HepG2 (cell line): ENCODE data around the gene RSKR. TPM values are rescaled to one million over a fixed set of nuclear protein-coding genes. Genes with fewer than 3 reads are reported as not detected.

Experiments used
- ATAC-seq: fragments of 200-7000 bp; cut with Tn5 transposase; 3 replicates; pipeline ENCODE4 v1.9.1; 2020; ENCODE audit warnings: mild to moderate bottlenecking, moderate library complexity
- BruUV-seq: library from RNA; stranded (reverse); fragments of 400-500 nt; replicated peaks from 2 replicates; lab custom pipeline; 2021; lab: Mats Ljungman, UMichigan
- CTCF ChIA-PET: fragments of 300-600 bp; formaldehyde crosslinking; extraction: SDS; loops from one replicate; lab custom pipeline; 2021; ENCODE audit warnings: low total read pairs, inconsistent platforms, low intra/inter-chr PET ratio; lab: Yijun Ruan, JAX
- POLR2A ChIA-PET: fragments of 350-600 bp; sonication (Branson Sonifier 250); formaldehyde crosslinking; loops from one replicate; lab custom pipeline; 2020; ENCODE audit warnings: antibody characterized with exemption, inconsistent platforms; lab: Yijun Ruan, JAX
- DNase-seq: peaks from one replicate; pipeline ENCODE4 v3.0.0-alpha.2; 2015; ENCODE audit warnings: low spot score
- FAIRE-seq: peaks from 3 replicates; lab custom pipeline; 2011; peaks lifted over from hg19 to GRCh38; lab: Jason Lieb, UNC
- H2AFZ ChIP-seq: one replicate; pipeline ENCODE4 v1.6.1; 2011; ENCODE audit warnings: low read length, inconsistent platforms
- H3K27ac ChIP-seq: fragments of 300-600 bp; 3 replicates; pipeline ENCODE4 v1.8.0; 2011; ENCODE audit warnings: mixed run types, mild to moderate bottlenecking, mixed read lengths, low read length, inconsistent platforms; ENCODE audit not compliant: insufficient read depth; ENCODE audit errors: extremely low read length
- H3K27me3 ChIP-seq, 2 experiments: fragments of 200-600 bp in 1 of 2; 2 replicates in 1 of 2; 3 replicates in 1 of 2; pipeline versions ENCODE4 v1.6.0 to v1.8.0; 2011; ENCODE audit warnings: low read length in 2 of 2, mild to moderate bottlenecking in 2 of 2, moderate library complexity in 2 of 2, inconsistent platforms in 1 of 2; ENCODE audit not compliant: insufficient read depth in 2 of 2, control insufficient read depth in 1 of 2
- H3K36me3 ChIP-seq, 2 experiments: fragments of 200-600 bp in 1 of 2; replicated peaks in 1 of 2; 2 replicates in 1 of 2; 3 replicates in 1 of 2; pipeline versions ENCODE4 v1.5.1 to v1.8.0; 2011; ENCODE audit warnings: low read length in 2 of 2, inconsistent platforms in 1 of 2; ENCODE audit not compliant: insufficient read depth in 2 of 2, control insufficient read depth in 1 of 2
- H3K4me1 ChIP-seq: 2 replicates; pipeline ENCODE4 v1.5.1; 2012; ENCODE audit warnings: low read length, inconsistent platforms; ENCODE audit not compliant: insufficient read depth
- H3K4me2 ChIP-seq: 2 replicates; pipeline ENCODE4 v1.6.0; 2011; ENCODE audit warnings: low read depth, low read length, inconsistent platforms
- H3K4me3 ChIP-seq, 3 experiments: fragments of 200-600 bp in 1 of 3; sonication (generic), shearing (Covaris generic) in 1 of 3; replicated peaks in 1 of 3; 2 replicates each; pipeline ENCODE4 v1.5.1; 2011 to 2016; ENCODE audit warnings: low read length in 3 of 3, inconsistent platforms in 2 of 3, low read depth in 2 of 3, mild to moderate bottlenecking in 2 of 3, control low read depth in 1 of 3, mixed read lengths in 1 of 3; ENCODE audit not compliant: insufficient read depth in 1 of 3
- H3K79me2 ChIP-seq: one replicate; pipeline ENCODE4 v1.6.1; 2011; ENCODE audit warnings: low read length, inconsistent platforms; ENCODE audit not compliant: insufficient read depth
- H3K9ac ChIP-seq: 2 replicates; pipeline ENCODE4 v1.6.0; 2011; ENCODE audit warnings: mild to moderate bottlenecking, low read depth, low read length, inconsistent platforms; ENCODE audit not compliant: insufficient read depth
- H3K9me3 ChIP-seq: 2 replicates; pipeline ENCODE4 v1.5.1; 2012; ENCODE audit warnings: mild to moderate bottlenecking, low read length
- H4K20me1 ChIP-seq: 2 replicates; pipeline ENCODE4 v1.6.0; 2011; ENCODE audit warnings: inconsistent platforms, mild to moderate bottlenecking, low read length, moderate library complexity; ENCODE audit not compliant: insufficient read depth
- HDAC2 ChIP-seq: sonication (generic); formaldehyde crosslinking; IDR thresholded peaks from 2 replicates; pipeline ENCODE4 v1.4.0; 2020; ENCODE audit warnings: missing genetic modification reagents
- KDM5B ChIP-seq: sonication (generic); formaldehyde crosslinking; IDR thresholded peaks from 2 replicates; pipeline ENCODE4 v1.4.0; 2020; ENCODE audit warnings: missing genetic modification reagents, mild to moderate bottlenecking, borderline replicate concordance
- MYC ChIP-seq: sonication (generic); formaldehyde crosslinking; IDR thresholded peaks from 2 replicates; pipeline ENCODE4 v1.9.0; 2021; ENCODE audit warnings: missing genetic modification reagents, borderline replicate concordance
- ZFX ChIP-seq: sonication (generic); formaldehyde crosslinking; IDR thresholded peaks from 2 replicates; pipeline ENCODE4 v1.4.0; 2020; ENCODE audit warnings: mild to moderate bottlenecking, low read depth, missing genetic modification reagents, moderate library complexity
- ZNF276 ChIP-seq: sonication (generic); formaldehyde crosslinking; IDR thresholded peaks from 2 replicates; pipeline ENCODE4 v1.4.0; 2020; ENCODE audit warnings: mild to moderate bottlenecking, low read depth, missing genetic modification reagents
- ZNF790 ChIP-seq: sonication (generic); formaldehyde crosslinking; IDR thresholded peaks from 2 replicates; pipeline ENCODE4 v1.8.0; 2022; ENCODE audit warnings: missing genetic modification reagents, mild to moderate bottlenecking, borderline replicate concordance
- WGBS: methylation state at CpG from one replicate; pipeline ENCODE4 v1.1.6; 2017; ENCODE audit warnings: low lambda C conversion rate; 5-methylcytosine and 5-hydroxymethylcytosine counted together
- in situ Hi-C: cut with HindIII; loops from 2 replicates; pipeline ENCODE4 v1.10.0; 2017; ENCODE audit warnings: low pct_unique_long_range_greater_than_20kb; ENCODE audit not compliant: extremely low pct_ligation_motif_present
- intact Hi-C: fragments of 100-400 bp; cut with micrococcal nuclease; formaldehyde crosslinking; loops from one replicate; pipeline ENCODE4 v1.10.0; 2022; ENCODE audit not compliant: unreplicated experiment
- polyA plus RNA-seq, 8 experiments: library from polyadenylated mRNA; depleted of rRNA in 3 of 8; stranded (reverse) in 7 of 8; unstranded in 1 of 8; fragments of >200 nt; fragmentation: Illumina TruSeq in 4 of 8; extraction: Trizol in 4 of 8; gene quantifications; 2 replicates each; pipeline versions ENCODE4 v1.2.1 to v1.2.3, GENCODE V29; 2011 to 2016; ENCODE audit warnings: low read depth in 4 of 8, missing spikeins in 1 of 8, mixed read lengths in 1 of 8; ENCODE audit not compliant: insufficient read depth in 1 of 8
- total RNA-seq, 5 experiments: library from RNA; depleted of rRNA; stranded (reverse); fragments of >200 nt; fragmentation: Illumina TruSeq; extraction: Trizol; gene quantifications; 2 replicates each; pipeline ENCODE4 v1.2.3, GENCODE V29; 2016; ENCODE audit warnings: low read depth in 1 of 5
- TF ChIP-seq, protein P1 (sequence below): sonication (generic); formaldehyde crosslinking; IDR thresholded peaks from 2 replicates; pipeline ENCODE4 v1.4.0; 2020; ENCODE audit warnings: mild to moderate bottlenecking, missing genetic modification reagents, borderline replicate concordance
- TF ChIP-seq, protein P2 (sequence below): fragments of 450-650 bp; IDR thresholded peaks from 2 replicates; pipeline ENCODE4 v1.6.1; 2016
- TF ChIP-seq, protein P3 (sequence below): sonication (generic); formaldehyde crosslinking; IDR thresholded peaks from 2 replicates; pipeline ENCODE4 v1.5.0; 2020; ENCODE audit warnings: mild to moderate bottlenecking, missing genetic modification reagents, borderline replicate concordance
- TF ChIP-seq, protein P4 (sequence below): IDR thresholded peaks from 2 replicates; pipeline ENCODE4 v1.6.1; 2016; ENCODE audit warnings: missing compliant biosample characterization, missing genetic modification reagents, borderline replicate concordance

Gene RSKR
- total and polyA plus RNA-seq, 2 of the 13 experiments (the other 11 are each of a cell fraction or from before 2014, with no cell fraction given), result 5.0 to 10.4 TPM

- Histone ChIP-seq H3K36me3 (peaks cover 0 to 11% of the 10 kb centered on the region in 2 experiments; a peak in 4 of 5 replicates), H2AFZ (no peak overlapping the region), H3K4me2 (peak overlapping the region; percentile 89), H3K4me1 (peaks cover 51% of the 10 kb centered on the region), H4K20me1 (no peaks in the 10 kb centered on the region), H3K9me3 (no peaks in the 10 kb centered on the region), H3K79me2 (peaks cover 18% of the 10 kb centered on the region), H3K27ac (peak overlapping the region; percentile 67), H3K27me3 (no peaks in the 10 kb centered on the region), H3K9ac (peak overlapping the region; percentile 72), H3K4me3 (peak overlapping the region; percentile 85 to 95 (median 92))
- POLR2A ChIA-PET, result interaction anchor here (0.5 to 1.9 kb wide), 14 partner anchors 8 to 164 kb away, joined by 3 to 9 read pairs (median 3); partner anchors contain the start of genes BLTP2, RPL23A, SLC46A1 and UNC119
- CTCF ChIA-PET, result no interaction called here
- DNase-seq, result peak; percentile 47
- intact Hi-C loops, result no loop called here
- peak; percentile 66 for ATAC-seq
- FAIRE-seq, result peak; percentile 30
- 2% methylated on average over 9 of the region's 39 CpGs for WGBS
- in situ Hi-C loops, result loop anchor here (5.0 kb wide), 1 partner anchor 51 kb away; no protein-coding TSS in a partner anchor
- no TSS peak for BruUV-seq
- TF ChIP-seq ZNF790 (CRISPR knock-in tag) (0 out of 2 replicates have a peak, but pooled peaks have one; percentile 57), ZFX (CRISPR knock-in tag) (peak; percentile 37; the same call in 1 of the 2 replicates), HDAC2 (CRISPR knock-in tag) (peak; percentile 34; the same call in 1 of the 2 replicates), ZNF276 (CRISPR knock-in tag) (no peak), KDM5B (CRISPR knock-in tag) (peak; percentile 56; the same call in 1 of the 2 replicates), MYC (peak; percentile 35)
- TF ChIP-seq, protein P1, sequence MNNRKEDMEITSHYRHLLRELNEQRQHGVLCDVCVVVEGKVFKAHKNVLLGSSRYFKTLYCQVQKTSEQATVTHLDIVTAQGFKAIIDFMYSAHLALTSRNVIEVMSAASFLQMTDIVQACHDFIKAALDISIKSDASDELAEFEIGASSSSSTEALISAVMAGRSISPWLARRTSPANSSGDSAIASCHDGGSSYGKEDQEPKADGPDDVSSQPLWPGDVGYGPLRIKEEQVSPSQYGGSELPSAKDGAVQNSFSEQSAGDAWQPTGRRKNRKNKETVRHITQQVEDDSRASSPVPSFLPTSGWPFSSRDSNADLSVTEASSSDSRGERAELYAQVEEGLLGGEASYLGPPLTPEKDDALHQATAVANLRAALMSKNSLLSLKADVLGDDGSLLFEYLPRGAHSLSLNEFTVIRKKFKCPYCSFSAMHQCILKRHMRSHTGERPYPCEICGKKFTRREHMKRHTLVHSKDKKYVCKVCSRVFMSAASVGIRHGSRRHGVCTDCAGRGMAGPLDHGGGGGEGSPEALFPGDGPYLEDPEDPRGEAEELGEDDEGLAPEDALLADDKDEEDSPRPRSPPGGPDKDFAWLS (CRISPR knock-in tag), result no peak
- TF ChIP-seq, protein P2, sequence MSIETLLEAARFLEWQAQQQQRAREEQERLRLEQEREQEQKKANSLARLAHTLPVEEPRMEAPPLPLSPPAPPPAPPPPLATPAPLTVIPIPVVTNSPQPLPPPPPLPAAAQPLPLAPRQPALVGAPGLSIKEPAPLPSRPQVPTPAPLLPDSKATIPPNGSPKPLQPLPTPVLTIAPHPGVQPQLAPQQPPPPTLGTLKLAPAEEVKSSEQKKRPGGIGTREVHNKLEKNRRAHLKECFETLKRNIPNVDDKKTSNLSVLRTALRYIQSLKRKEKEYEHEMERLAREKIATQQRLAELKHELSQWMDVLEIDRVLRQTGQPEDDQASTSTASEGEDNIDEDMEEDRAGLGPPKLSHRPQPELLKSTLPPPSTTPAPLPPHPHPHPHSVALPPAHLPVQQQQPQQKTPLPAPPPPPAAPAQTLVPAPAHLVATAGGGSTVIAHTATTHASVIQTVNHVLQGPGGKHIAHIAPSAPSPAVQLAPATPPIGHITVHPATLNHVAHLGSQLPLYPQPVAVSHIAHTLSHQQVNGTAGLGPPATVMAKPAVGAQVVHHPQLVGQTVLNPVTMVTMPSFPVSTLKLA, result peak; percentile 43; the same call in 1 of the 2 replicates
- TF ChIP-seq, protein P3, sequence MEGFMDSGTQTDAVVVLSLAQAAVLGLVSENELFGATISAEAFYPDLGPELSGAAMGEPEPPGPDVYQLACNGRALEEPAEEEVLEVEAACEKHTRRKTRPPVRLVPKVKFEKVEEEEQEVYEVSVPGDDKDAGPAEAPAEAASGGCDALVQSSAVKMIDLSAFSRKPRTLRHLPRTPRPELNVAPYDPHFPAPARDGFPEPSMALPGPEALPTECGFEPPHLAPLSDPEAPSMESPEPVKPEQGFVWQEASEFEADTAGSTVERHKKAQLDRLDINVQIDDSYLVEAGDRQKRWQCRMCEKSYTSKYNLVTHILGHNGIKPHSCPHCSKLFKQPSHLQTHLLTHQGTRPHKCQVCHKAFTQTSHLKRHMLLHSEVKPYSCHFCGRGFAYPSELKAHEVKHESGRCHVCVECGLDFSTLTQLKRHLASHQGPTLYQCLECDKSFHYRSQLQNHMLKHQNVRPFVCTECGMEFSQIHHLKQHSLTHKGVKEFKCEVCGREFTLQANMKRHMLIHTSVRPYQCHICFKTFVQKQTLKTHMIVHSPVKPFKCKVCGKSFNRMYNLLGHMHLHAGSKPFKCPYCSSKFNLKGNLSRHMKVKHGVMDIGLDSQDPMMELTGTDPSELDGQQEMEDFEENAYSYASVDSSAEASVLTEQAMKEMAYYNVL (CRISPR knock-in tag), result 0 out of 2 replicates have a peak, but pooled peaks have one; percentile 19
- TF ChIP-seq, protein P4, sequence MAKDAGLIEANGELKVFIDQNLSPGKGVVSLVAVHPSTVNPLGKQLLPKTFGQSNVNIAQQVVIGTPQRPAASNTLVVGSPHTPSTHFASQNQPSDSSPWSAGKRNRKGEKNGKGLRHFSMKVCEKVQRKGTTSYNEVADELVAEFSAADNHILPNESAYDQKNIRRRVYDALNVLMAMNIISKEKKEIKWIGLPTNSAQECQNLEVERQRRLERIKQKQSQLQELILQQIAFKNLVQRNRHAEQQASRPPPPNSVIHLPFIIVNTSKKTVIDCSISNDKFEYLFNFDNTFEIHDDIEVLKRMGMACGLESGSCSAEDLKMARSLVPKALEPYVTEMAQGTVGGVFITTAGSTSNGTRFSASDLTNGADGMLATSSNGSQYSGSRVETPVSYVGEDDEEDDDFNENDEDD (CRISPR knock-in tag), result peak; percentile 55; the same call in 1 of the 2 replicates
These were observed 43.1 kb downstream of the RSKR start for GRCh38 chr17:28570716-28571360.
